G401 (cell line): ENCODE data around the gene MRNIP. TPM values are rescaled to one million over a fixed set of nuclear protein-coding genes. Genes with fewer than 3 reads are reported as not detected.

Experiments used
- DNase-seq: peaks from one replicate; pipeline ENCODE4 v3.0.0-alpha.2; 2015; ENCODE audit warnings: low spot score
- in situ Hi-C: cut with HindIII; loops from 2 replicates; pipeline ENCODE4 v1.10.0; 2016; ENCODE audit warnings: low sequenced_read_pairs, mixed read lengths
- total RNA-seq: library from RNA; depleted of rRNA; stranded (reverse); fragments of >200 nt; shearing (Covaris generic); gene quantifications from 2 replicates; pipeline ENCODE4 v1.2.3, GENCODE V29; 2014; rRNA removed

MRNIP gene, protein sequence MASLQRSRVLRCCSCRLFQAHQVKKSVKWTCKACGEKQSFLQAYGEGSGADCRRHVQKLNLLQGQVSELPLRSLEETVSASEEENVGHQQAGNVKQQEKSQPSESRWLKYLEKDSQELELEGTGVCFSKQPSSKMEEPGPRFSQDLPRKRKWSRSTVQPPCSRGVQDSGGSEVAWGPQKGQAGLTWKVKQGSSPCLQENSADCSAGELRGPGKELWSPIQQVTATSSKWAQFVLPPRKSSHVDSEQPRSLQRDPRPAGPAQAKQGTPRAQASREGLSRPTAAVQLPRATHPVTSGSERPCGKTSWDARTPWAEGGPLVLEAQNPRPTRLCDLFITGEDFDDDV
- 22.0 and 38.5 TPM in 2 replicates for total RNA-seq

DNA sequence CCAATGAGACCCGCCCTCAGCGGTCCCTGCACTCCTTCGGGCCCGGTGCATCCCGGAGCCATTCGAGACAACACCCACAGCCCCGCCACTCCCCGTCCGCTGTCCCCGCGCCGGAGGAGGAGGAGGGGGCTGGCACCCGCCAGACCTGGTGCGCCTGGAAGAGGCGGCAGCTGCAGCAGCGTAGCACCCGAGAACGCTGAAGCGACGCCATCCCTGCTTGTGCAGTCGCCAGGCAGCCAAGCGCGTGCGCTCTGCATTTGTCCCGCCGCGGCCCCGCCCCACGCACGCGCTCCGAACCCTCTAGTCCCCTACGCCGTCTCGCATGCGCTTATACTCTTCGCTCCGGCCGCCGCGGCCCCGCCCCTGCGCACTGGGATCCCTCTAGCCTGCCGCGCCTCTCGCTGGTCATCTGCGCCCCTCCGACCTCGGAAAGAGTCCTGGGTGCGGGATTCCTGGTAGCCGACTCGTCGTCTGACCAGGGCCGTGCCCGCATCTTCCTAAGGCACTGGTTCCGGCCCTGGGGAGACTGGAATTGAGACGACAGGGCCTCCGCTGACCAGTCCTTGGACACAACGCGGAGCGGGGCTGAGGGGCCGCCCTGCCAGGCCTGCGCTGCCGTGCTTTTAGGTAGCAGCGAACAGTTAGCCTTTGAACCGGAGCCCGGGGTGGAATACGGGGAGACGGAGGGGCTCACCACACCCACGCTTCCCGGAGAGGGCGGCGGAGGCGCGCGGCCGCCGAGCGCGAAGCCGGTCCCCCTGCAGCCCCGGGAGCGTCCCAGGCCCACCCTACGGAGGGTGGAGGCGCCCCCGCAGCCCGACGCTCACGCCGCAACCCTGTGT lies at the start of gene MRNIP:
Gene MRNIP, minus strand, starts transcription at position 232 of the 842 bp plus-strand sequence. Its CDS starts 21 bp downstream, at position 211.
- peak; percentile 97 for DNase-seq
- in situ Hi-C loops, result no loop called here

DNA sequence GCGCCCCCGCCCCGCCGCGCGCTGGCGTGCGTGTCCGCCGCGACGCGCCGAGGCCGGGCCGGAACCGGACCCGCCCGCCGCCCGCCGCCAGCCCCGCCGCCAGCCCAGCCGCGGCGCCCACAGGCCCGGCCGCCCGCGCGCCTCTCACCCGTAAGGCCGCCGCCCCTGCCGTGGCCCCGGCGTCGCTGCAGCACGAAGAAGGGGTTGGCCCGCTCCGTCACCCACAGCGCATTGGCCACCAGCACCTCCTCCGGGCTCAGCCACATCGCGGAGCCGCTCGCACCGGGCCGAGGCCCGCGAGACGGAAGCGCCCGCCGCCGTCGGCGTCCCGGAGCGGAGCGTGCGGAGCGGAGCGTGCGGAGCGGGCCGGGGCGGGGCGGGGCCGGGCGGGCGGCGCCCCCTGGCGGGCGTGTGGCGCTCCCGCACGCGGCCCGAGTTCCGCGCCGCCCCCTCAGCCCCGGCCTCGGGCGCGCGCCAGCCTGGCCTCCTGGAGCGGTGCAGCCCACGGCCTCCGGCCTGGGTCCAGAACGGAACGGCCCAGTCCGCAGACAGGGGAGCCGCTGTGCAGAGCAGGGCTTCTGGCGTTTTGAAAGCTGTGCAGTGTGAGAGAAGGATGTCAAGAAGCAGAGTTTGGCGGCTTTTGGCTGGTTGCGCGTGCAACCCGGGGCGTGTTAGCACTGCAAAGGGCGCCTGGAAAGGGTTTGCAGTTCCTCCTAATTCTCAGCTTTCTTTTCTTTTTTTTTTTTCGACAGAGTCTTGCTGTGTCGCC lies 49.1 kb upstream of the MRNIP start, which contains the start of gene TBC1D9B:
Gene TBC1D9B, minus strand, starts transcription at position 342 of the 769 bp plus-strand sequence. Its CDS starts 76 bp downstream, at position 266.
- in situ Hi-C loops, result no loop called here
- DNase-seq, result peak; percentile 69

DNA sequence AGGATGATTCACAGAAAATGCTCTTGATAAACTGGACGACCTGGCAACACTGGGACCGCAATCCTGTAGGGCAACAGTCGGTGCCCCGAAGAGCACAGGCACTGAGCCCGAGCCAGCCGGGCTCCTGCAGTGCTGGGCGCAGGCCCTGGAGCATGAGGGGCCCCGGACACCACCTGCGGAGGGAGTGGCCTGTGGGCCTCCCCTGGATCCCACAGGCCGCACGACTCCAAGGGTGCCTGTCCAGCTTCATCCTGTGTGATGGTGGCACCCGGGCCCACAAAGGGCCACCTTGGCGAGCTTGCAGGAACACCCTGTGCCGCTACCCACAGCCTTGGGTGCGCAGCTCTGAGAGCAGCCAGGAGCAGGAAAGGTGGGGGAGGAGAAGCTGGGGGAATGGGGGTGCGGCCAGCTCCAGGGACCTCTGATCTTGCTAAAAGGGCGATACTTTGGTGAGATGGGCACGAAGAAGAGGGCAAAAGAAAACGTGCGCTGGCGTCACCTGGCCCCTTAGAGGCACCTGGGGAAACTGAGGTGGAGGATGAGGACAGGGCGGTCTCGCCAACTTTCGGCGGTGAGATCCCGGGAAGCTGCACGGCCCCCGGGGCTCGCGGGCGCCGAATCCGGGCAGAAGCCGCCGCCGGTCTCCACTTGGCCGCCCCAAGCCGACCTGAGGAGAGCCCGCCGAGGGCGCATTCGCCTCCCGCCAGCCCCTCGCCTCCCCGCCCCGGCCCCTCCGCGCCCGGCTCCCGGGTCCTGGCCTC lies 48.4 kb upstream of the MRNIP start:
- peak; percentile 44 for DNase-seq
- in situ Hi-C loops, result no loop called here

DNA sequence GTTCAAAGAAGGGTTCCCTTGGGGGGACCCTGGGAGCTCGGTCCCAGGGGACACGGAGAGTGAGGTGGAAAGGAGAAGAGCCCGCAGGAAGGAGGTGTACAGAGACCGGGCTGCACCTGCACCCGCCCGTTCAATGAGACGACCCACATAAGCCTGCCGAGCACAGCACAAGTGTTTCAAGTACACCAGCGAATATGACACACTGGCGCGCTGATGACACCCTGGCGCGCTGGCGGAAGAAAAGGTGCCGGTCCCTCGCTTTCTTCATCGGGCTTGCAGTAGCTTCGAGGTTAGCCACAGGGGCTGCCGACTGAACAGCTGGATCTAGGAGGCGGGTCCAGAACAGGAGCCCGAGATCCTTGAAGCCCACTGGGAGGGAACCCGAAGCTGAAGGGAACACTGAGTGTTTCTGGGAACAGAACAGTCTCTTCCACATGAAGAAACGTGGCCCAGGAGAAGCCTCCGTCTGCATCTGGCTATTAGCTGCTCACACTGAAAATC lies 47.7 kb upstream of the MRNIP start:
- in situ Hi-C loops, result no loop called here
- peak; percentile 45 for DNase-seq

DNA sequence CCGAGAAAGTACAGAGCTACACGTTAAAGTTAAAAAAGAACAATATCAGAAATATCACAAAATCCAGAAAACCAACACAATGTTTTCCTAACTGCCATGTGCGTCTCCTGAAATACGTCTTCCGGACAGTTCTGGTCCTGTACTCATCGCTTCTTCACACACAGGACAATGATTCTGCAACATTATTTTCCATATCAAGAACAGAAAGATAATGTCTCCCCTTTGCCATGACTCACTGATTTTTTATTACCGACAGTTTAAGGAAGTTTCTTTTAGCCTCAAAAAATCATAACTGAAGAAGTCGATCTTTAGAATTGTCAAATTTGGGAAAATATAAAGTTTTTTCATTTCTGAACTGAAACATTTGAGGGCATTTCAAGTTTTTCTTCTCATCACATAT lies 46.5 kb upstream of the MRNIP start:
- no peak for DNase-seq
- in situ Hi-C loops, result no loop called here

DNA sequence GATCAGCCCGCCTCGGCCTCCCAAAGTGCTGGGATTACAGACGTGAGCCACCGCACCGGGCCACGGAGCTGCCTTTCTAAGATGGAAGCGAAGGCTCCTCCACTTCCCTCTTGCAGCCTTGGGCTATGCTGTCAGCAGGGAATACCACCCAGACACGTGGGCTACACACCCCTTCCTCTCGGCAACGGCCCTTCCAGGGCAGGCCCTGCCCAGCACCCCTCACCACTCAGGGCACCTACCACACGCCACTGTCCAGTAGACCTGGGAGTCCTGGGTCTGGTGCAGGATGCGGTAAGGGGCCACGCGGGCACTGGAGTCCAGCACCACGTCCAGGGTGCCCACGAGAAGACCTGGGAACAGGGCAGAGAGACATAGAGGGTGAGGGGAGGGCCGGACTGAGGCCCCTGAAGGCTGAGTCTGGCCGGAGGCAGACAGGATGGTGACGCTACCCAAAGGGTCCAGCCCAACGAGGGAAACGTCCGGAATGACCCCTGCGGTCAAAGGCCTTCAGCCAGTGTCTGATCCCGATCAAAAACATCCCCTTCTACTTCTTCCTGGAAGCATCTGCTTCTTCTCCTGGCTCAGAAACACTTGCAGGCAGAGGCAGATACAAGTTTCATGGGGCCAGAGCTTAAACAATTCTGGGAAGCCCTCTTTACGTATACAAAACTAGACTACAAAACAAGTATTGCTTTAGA lies 46.0 kb upstream of the MRNIP start:
- in situ Hi-C loops, result no loop called here
- no peak for DNase-seq

DNA sequence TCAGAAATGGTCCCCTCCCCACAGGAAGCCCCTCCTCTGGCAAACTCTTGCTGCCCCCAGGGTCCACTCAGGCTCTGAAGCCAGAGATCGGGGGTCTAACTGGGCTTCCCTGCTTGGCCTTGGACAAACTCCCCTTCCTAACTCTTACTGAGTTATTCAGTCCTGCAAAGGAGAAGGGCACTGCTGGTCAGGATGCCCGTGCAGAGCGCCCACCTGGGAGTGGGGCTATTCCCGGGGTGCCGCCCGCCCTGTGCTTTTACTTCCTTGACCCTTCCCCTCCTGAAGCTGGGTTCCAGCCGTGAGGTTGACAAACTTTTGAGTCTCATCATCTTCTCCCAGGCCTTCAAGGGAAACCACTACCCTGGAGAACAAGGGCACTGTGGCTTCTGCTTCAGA lies 44.1 kb upstream of the MRNIP start:
- in situ Hi-C loops, result no loop called here
- DNase-seq, result no peak

DNA sequence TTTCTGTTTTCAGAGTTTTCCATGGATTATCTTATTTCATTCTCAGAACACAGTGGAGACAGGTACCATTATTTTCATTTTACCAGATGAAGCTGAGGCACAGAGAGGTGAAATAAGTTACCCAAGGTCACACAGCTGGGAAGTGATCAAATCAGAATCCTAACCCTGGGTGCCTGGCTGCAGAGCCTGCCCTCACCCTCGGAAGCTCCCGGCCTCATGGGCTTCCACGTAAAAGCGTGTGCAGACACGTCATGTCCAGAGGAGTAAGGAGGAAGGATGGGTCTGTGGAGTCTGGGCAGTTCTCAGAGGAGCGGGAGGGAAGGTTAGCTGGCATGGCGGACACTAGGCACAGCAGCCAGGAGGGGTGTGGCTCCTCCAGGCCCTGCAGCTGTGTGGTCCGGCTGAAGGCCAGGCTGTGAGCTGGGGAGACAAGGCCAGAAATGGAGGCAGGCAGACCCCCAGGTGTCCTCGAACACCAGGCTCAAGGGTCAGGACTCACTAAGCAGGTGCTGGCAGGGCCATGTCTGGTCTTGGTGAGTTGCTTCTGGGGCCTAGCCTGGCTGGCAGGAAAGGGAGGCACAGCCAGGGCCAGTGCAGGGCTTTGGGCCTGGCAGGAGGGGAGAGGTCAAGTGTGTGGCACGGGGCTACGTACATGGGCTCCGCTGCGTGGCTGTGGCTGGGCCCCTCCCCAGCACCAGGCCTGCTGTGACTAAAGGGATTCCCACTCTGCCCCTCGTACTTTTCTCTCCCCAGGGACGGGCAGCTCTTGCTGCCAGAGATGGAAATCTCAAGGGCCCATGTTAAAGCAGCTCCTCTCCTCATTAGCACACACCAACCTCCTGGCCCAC lies 43.5 kb upstream of the MRNIP start:
- DNase-seq, result no peak
- in situ Hi-C loops, result no loop called here

DNA sequence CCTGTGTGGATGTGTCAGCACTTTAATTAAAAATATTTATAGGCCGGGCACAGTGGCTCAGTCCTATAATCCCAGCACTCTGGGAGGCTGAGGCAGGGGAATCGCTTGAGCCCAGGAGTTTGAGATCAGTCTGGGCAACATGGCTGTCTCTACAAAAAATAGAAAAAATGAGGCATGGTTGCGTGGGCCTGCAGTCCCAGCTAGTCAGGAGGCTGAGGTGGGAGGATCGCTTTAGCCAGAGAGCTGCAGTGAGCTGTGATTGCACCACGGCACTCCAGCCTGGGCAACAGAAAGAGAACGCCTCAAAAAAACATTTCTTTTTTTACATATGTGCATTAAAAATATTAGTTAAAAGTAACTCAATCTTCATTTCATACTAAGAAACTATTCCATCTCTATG lies 42.8 kb upstream of the MRNIP start:
- DNase-seq, result no peak
- in situ Hi-C loops, result no loop called here

DNA sequence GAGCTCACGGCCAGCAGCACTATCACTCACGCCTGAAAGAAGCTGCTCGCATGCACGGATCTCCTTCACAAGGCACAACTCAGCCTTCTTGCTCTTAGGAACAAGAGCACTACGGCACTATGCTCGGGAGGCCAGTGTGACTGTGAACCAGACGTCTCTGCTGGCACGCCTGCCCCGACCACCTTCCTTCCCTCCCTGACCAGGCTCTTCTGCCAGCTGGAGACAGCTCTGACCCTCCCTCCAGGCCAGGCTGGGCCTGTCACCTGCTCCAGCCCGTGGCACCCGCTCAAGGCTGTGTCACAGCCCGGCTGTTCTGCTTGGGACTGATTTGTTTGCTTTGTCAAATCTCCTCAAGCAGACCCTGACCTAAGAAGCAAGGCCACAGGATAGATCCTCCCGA lies 42.1 kb upstream of the MRNIP start:
- peak; percentile 90 for DNase-seq

DNA sequence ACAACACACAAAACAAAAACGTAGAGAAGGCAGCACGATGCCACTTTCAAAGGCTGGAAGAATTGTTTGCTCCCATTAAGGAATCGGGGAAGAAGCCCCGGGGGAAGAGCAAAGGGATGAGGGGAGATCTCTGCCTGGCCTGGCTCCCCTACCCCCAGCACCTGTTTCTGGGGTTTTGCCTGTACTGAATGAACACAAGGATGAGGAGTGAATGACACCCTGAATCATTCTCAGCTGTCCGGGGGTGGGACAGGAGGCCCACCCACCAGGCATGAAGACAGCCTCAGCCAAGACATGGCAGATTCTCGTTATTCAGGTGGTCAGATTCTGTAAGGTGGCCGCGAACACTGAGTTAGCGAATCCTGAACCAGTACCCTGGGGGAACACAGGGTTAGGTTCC lies 41.6 kb upstream of the MRNIP start:
- DNase-seq, result no peak
- in situ Hi-C loops, result no loop called here

More for the DNA sequence above, 42.1 kb upstream of the MRNIP start:
- in situ Hi-C loops, result no loop called here

DNA sequence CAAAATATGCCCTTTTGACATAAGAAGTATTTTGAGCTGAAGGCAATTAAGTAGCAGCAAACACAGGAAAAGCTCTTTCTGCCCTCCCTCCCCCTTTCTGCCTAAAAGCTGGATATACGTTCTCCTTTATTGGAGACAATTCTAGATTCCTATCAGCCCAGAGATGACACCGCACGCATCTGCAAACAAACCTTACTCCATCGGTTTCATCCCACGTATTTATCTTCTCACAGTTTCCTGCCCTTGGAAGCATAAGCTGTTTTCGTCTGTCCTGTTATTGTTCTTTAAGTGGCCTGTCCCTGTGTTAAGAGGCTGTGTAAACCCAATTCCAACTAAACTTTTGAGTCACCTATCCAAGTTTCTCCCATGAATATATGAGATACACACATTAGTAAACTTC lies 37.2 kb upstream of the MRNIP start:
- DNase-seq, result no peak
- in situ Hi-C loops, result no loop called here

DNA sequence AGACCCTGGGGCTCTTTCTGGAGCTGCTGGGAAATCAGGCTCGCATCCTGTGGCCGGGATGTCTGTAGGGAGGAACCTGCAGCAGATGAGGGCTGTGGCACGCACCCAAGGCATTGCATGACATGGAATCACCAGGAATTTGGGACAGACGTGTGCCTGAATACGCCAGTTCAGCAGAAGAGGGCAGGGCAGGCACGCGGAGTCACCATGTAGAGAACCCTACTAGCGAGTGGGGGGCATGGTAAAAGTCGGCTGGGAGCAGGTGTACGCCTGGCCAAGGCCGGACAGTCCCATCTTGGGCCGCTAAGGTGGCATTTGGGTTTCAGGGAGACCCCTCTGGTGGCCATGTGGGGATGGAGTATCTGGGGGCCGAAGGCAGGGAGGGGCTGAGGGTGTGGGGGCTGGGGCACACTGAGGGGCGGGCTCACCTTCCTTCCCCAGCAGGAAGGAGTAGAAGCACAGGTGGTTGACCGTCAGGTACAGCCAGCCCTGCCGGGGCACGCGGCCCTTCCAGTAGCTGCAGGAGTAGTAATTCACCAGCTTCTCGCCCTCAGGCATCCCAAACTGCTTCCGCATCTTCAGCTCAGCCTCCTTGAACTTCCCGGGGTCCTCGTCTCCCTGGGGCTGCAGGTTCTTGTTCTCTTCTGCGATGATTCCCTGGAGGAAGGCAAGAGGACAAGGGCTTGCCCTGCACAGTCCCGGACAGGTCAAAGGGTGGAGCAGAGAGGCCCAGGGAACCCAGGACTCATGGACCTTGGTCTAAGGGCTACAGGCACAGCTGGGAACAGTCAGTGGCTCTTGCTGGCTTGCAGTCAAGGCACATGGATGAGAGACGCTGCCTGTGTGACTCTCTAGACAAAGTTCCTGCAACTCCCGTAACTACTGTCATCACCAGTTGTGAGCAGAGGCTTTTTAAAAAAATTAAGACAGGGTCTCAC lies 35.6 kb upstream of the MRNIP start:
- in situ Hi-C loops, result no loop called here
- peak; percentile 76 for DNase-seq

DNA sequence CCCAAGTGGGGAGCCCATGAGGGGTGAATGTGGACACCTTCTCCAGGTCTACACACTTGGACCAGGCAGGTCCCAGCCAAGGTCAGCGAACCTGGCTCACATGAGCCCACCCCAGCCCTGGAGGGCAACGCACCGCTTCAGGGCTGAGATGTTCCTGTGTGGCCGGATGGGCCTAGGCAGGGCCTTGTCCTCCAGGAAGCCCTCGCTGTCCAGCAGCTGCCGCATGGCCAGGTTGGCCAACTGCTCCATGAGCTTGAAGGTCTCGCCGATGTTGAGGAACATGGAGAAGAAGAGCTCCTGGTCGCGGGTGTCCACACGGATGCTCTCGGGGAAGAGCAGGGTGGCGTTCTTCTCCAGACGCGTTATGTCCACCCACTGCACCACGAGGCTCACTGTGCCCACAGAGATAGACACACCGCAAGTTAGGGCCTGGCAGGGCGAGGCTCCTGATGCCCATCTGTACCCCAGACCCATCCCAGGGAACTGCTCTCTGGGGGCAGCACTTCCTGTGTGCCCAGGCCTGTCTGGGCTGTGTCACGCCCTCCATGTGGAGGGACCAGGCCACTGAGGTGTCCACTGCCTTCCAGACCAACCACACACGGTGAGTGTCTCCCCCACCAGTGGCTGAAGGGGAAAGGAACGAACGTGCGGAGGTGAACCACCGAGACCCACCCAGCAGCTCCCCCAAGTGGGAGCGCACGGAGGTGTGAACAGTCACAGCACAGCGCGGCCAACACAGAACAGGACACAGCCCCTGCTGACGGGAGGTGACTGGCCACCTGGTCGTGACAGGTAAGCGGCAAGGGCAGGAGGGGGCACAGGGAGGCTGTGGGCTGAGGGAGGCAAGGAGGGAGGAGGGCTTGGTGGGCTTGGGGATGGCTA lies 34.7 kb upstream of the MRNIP start:
- in situ Hi-C loops, result no loop called here
- peak; percentile 30 for DNase-seq

DNA sequence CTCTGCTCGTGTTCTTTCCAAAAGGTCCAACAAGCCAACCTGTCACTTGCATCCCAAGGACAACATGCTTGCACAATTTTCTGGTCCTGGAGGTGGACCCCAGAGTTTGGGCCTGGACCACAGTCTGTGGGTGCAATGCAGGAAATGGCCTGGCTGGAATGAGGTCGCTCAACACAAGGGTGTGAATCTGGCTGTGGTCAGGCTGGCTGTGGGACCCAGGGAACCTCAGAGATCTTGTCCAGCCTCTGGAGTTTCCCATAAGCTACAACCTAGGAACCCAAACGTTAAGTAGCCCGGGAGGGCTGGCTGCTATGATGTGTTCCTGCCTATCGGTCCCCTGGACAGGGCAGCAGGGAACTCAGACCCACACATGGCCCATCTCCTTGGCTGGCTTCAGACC lies 33.6 kb upstream of the MRNIP start:
- in situ Hi-C loops, result no loop called here

More for the DNA sequence above, 33.6 kb upstream of the MRNIP start:
- no peak for DNase-seq
